SH-SY5Y (cell line): Measurements from ENCODE around the gene HECW1.

Source experiments
- GATA2 ChIP-seq: IDR thresholded peaks from 2 replicates; pipeline ENCODE4 v1.6.1; 2011; ENCODE audit warnings: mild to moderate bottlenecking, low read depth, low read length
- GATA3 ChIP-seq: IDR thresholded peaks from 2 replicates; pipeline ENCODE4 v1.6.1; 2011; ENCODE audit warnings: low read depth, mild to moderate bottlenecking, low read length, moderate library complexity

- TF ChIP-seq GATA2 (no peak), GATA3 (no peak)
These were observed 250.8 kb downstream of the HECW1 start for GRCh38 chr7:43363035-43363791.
